Neural cell (in vitro differentiated cells): ENCODE measurements around the gene PIM2. TPM values are rescaled to one million over a fixed set of nuclear protein-coding genes. Genes with fewer than 3 reads are reported as not detected.

Source experiments
- H2AFZ ChIP-seq: fragments of 200-600, 300-800 bp; sonication (generic), shearing (Covaris generic); 2 replicates; pipeline ENCODE4 v1.6.0; 2014; ENCODE audit warnings: low read depth, mild to moderate bottlenecking, antibody characterized with exemption, low read length, moderate library complexity
- H3F3A ChIP-seq: fragments of 200-600 bp; shearing (Covaris generic); 2 replicates; pipeline ENCODE4 v1.6.1; 2016; ENCODE audit warnings: mild to moderate bottlenecking, moderate library complexity, mixed read lengths, antibody characterized with exemption, low read length; ENCODE audit not compliant: insufficient read depth, poor library complexity, severe bottlenecking
- H3K27ac ChIP-seq: fragments of 200-600, 300-800 bp; sonication (generic), shearing (Covaris generic); 2 replicates; pipeline ENCODE4 v1.5.1; 2014; ENCODE audit warnings: mild to moderate bottlenecking, low read length, moderate library complexity
- H3K27me3 ChIP-seq: fragments of 300-800, 200-600 bp; sonication (generic), shearing (Covaris generic); 2 replicates; pipeline ENCODE4 v1.6.0; 2014; ENCODE audit warnings: mild to moderate bottlenecking, low read depth, low read length, moderate library complexity; ENCODE audit not compliant: insufficient read depth
- H3K36me3 ChIP-seq: fragments of 300-800, 200-600 bp; sonication (generic), shearing (Covaris generic); 2 replicates; pipeline ENCODE4 v1.5.1; 2014; ENCODE audit warnings: mild to moderate bottlenecking, antibody characterized with exemption, low read length, moderate library complexity; ENCODE audit not compliant: insufficient read depth
- H3K4me2 ChIP-seq: fragments of 300-800, 200-600 bp; sonication (generic), shearing (Covaris generic); 2 replicates; pipeline ENCODE4 v1.6.0; 2014; ENCODE audit warnings: mild to moderate bottlenecking, low read length
- H3K4me3 ChIP-seq: fragments of 300-800, 200-600 bp; sonication (generic), shearing (Covaris generic); 2 replicates; pipeline ENCODE4 v1.5.1; 2014; ENCODE audit warnings: mild to moderate bottlenecking, low read length, moderate library complexity
- H3K79me2 ChIP-seq: fragments of 200-600 bp; shearing (Covaris generic); replicated peaks from 2 replicates; pipeline ENCODE4 v1.6.0; 2014; ENCODE audit warnings: mild to moderate bottlenecking, low read length, moderate library complexity; ENCODE audit not compliant: insufficient read depth
- H3K9ac ChIP-seq: fragments of 300-800, 200-600 bp; sonication (generic), shearing (Covaris generic); 2 replicates; pipeline ENCODE4 v1.6.1; 2016; ENCODE audit warnings: mild to moderate bottlenecking, low read length, mixed read lengths
- H3K9me2 ChIP-seq: fragments of 200-600 bp; shearing (Covaris generic); 2 replicates; pipeline ENCODE4 v1.6.1; 2016; ENCODE audit warnings: mild to moderate bottlenecking, low read length, mixed read lengths; ENCODE audit not compliant: insufficient read depth
- H3K9me3 ChIP-seq: fragments of 200-600, 300-800 bp; sonication (generic), shearing (Covaris generic); 2 replicates; pipeline ENCODE4 v1.6.1; 2016; ENCODE audit warnings: mild to moderate bottlenecking, mixed run types, low read length, moderate library complexity, mixed read lengths
- H4K20me1 ChIP-seq: fragments of 200-600 bp; shearing (Covaris generic); 2 replicates; pipeline ENCODE4 v1.6.1; 2016; ENCODE audit warnings: mild to moderate bottlenecking, mixed run types; ENCODE audit not compliant: insufficient read depth
- CTCF ChIP-seq: fragments of 450-650 bp; IDR thresholded peaks from 2 replicates; pipeline ENCODE4 v1.5.1; 2014; ENCODE audit warnings: antibody characterized with exemption, mild to moderate bottlenecking, moderate library complexity; ENCODE audit not compliant: poor library complexity, severe bottlenecking
- EP300 ChIP-seq: fragments of 450-650 bp; conservative IDR thresholded peaks from 2 replicates; pipeline ENCODE4 v1.6.1; 2014; ENCODE audit warnings: antibody characterized with exemption, mild to moderate bottlenecking, moderate library complexity; ENCODE audit not compliant: poor library complexity, severe bottlenecking
- EZH2 ChIP-seq: fragments of 200-600, 300-800 bp; shearing (Covaris generic), sonication (generic); IDR thresholded peaks from 2 replicates; pipeline ENCODE4 v1.6.1; 2014; ENCODE audit warnings: antibody characterized with exemption, low read length, borderline replicate concordance, mild to moderate bottlenecking; ENCODE audit not compliant: insufficient read depth, poor library complexity, severe bottlenecking
- MXI1 ChIP-seq: fragments of 450-650 bp; conservative IDR thresholded peaks from 2 replicates; pipeline ENCODE4 v1.6.1; 2014; ENCODE audit warnings: antibody characterized with exemption, mild to moderate bottlenecking; ENCODE audit not compliant: poor library complexity, severe bottlenecking
- POLR2AphosphoS5 ChIP-seq: IDR thresholded peaks from 2 replicates; pipeline ENCODE4 v1.6.1; 2012
- RAD21 ChIP-seq: fragments of 450-650 bp; conservative IDR thresholded peaks from 2 replicates; pipeline ENCODE4 v1.6.1; 2014; ENCODE audit warnings: antibody characterized with exemption, mild to moderate bottlenecking, moderate library complexity
- REST ChIP-seq: IDR thresholded peaks from 2 replicates; pipeline ENCODE4 v1.6.1; 2012; ENCODE audit warnings: borderline replicate concordance
- SMC3 ChIP-seq: fragments of 450-650 bp; conservative IDR thresholded peaks from 2 replicates; pipeline ENCODE4 v1.6.1; 2014; ENCODE audit warnings: antibody characterized with exemption, mild to moderate bottlenecking, moderate library complexity; ENCODE audit not compliant: poor library complexity
- TAF1 ChIP-seq: IDR thresholded peaks from 2 replicates; pipeline ENCODE4 v1.6.1; 2012; ENCODE audit warnings: low read depth
- polyA plus RNA-seq: library from polyadenylated mRNA; depleted of rRNA; stranded (reverse); fragments of >200 nt; gene quantifications from 2 replicates; pipeline ENCODE4 v1.2.3, GENCODE V29; 2014

Gene PIM2
- polyA plus RNA-seq, 1 donor from 2014 or later = 8.9 TPM

GRCh38 chrX:48927736-48928382 is 9.0 kb upstream of the PIM2 start:
- H4K20me1 ChIP-seq = no peaks in the 10 kb centered on the region
- H3K79me2 ChIP-seq = no peaks in the 10 kb centered on the region
- no peak overlapping the region for H3K4me3 ChIP-seq
- H3K9ac ChIP-seq = no peak overlapping the region
- H3K36me3 ChIP-seq = no peaks in the 10 kb centered on the region
- TF ChIP-seq EP300 (no peak), POLR2AphosphoS5 (no peak), RAD21 (no peak)
- no peak overlapping the region for H2AFZ ChIP-seq
- H3K27ac ChIP-seq = no peak overlapping the region
- H3K9me3 ChIP-seq = no peaks in the 10 kb centered on the region
- no peak overlapping the region for H3K4me2 ChIP-seq
- H3F3A ChIP-seq = no peaks in the 10 kb centered on the region
- H3K9me2 ChIP-seq = no peaks in the 10 kb centered on the region
- no peaks in the 10 kb centered on the region for H3K27me3 ChIP-seq

DNA sequence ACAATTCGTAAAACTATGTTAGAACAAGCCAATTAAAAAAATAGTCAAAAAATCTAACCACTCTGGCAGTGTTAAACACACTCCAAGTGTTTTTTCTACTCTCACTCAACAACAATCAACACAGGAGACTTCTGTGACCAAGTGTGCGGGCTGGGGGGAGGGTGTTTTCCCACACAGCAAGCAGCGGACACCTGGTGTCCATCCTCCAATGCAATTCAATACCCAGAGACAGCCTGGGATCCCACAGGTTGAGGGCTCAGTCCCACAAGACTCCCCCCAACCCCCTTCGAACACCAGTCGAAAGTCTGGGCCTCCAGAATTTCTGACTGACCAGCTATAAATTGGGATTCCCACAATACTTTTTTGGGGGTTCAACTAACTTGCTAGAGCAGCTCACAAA is 8.3 kb upstream of the PIM2 start:
- no peaks in the 10 kb centered on the region for H3K27me3 ChIP-seq
- H3K9ac ChIP-seq = no peak overlapping the region
- H3K4me2 ChIP-seq = no peak overlapping the region
- H4K20me1 ChIP-seq = no peaks in the 10 kb centered on the region
- H3K79me2 ChIP-seq = no peaks in the 10 kb centered on the region
- H3K27ac ChIP-seq = no peak overlapping the region
- H3K4me3 ChIP-seq = no peak overlapping the region
- H3K9me2 ChIP-seq = no peaks in the 10 kb centered on the region
- TF ChIP-seq POLR2AphosphoS5 (no peak), TAF1 (no peak), SMC3 (no peak), RAD21 (no peak), EZH2 (no peak), CTCF (no peak), REST (no peak), EP300 (no peak)
- H3K9me3 ChIP-seq = no peaks in the 10 kb centered on the region
- H3K36me3 ChIP-seq = no peaks in the 10 kb centered on the region
- no peak overlapping the region for H2AFZ ChIP-seq
- H3F3A ChIP-seq = no peaks in the 10 kb centered on the region

- TF ChIP-seq REST (no peak), POLR2AphosphoS5 (no peak), MXI1 (no peak), RAD21 (no peak), EP300 (no peak), TAF1 (no peak), CTCF (no peak), EZH2 (no peak), SMC3 (no peak)
- Histone ChIP-seq H3K36me3 (no peaks in the 10 kb centered on the region), H3K9me3 (no peaks in the 10 kb centered on the region), H2AFZ (no peak overlapping the region), H3K4me2 (no peak overlapping the region), H3K79me2 (no peaks in the 10 kb centered on the region), H3F3A (no peaks in the 10 kb centered on the region), H3K27me3 (no peaks in the 10 kb centered on the region), H3K9ac (no peak overlapping the region), H3K27ac (no peak overlapping the region), H3K9me2 (no peaks in the 10 kb centered on the region), H3K4me3 (no peak overlapping the region), H4K20me1 (no peaks in the 10 kb centered on the region)
These were observed 5.4 kb upstream of the PIM2 start for GRCh38 chrX:48924270-48924669.
